GM12878 (cell line): ENCODE data around the gene ADSS1. TPM values are rescaled to one million over a fixed set of nuclear protein-coding genes. Genes with fewer than 3 reads are reported as not detected.
A peak's percentile ranks its signal among the peaks of the same experiment; 100 is the strongest.

ENCODE experiments used
- ATAC-seq: fragments of 200-7000 bp; cut with Tn5 transposase; 3 replicates; pipeline ENCODE4 v1.9.1; 2020; ENCODE audit warnings: mild to moderate bottlenecking, moderate library complexity
- BruUV-seq: library from RNA; stranded (reverse); fragments of 400-500 nt; replicated peaks from 2 replicates; lab custom pipeline; 2021; lab: Mats Ljungman, UMichigan
- CTCF ChIA-PET: fragments of 300-600 bp; sonication (Branson Sonifier 250); formaldehyde crosslinking; extraction: SDS; loops from one replicate; lab custom pipeline; 2021; ENCODE audit warnings: inconsistent platforms; lab: Yijun Ruan, JAX
- POLR2A ChIA-PET: fragments of 350-600 bp; formaldehyde crosslinking; extraction: SDS; loops from one replicate; lab custom pipeline; 2021; ENCODE audit warnings: inconsistent platforms; lab: Charles Lee
- RAD21 ChIA-PET: fragments of 300-600 bp; sonication (Branson Sonifier 250); formaldehyde crosslinking; loops from one replicate; lab custom pipeline; 2023; ENCODE audit warnings: antibody characterized with exemption; ENCODE audit not compliant: unreplicated experiment; lab: Charles Lee
- SMC1A ChIA-PET: fragments of 300-600 bp; sonication (Branson Sonifier 250); formaldehyde crosslinking; loops from one replicate; lab custom pipeline; 2023; ENCODE audit not compliant: unreplicated experiment, uncharacterized antibody; lab: Charles Lee
- DNase-seq: peaks from one replicate; pipeline ENCODE4 v3.0.0-alpha.2; 2011; ENCODE audit warnings: low read depth, low spot score
- FAIRE-seq: peaks from 3 replicates; lab custom pipeline; 2011; peaks lifted over from hg19 to GRCh38; lab: Jason Lieb, UNC
- H2AFZ ChIP-seq: 2 replicates; pipeline ENCODE4 v1.6.0; 2011; ENCODE audit warnings: low read depth, low read length, control low read depth; ENCODE audit not compliant: control insufficient read depth
- H3K27ac ChIP-seq: 2 replicates; pipeline ENCODE4 v1.5.1; 2011; ENCODE audit warnings: control low read depth; ENCODE audit not compliant: control insufficient read depth, insufficient read depth
- H3K27me3 ChIP-seq, 2 experiments: replicated peaks in 1 of 2; 2 replicates each; pipeline versions ENCODE4 v1.6.0 to v1.6.1; 2011; ENCODE audit warnings: low read length in 1 of 2; ENCODE audit not compliant: control insufficient read depth in 2 of 2, insufficient read depth in 2 of 2
- H3K36me3 ChIP-seq, 2 experiments: 2 replicates each; pipeline ENCODE4 v1.5.1; 2011; ENCODE audit warnings: low read length in 1 of 2; ENCODE audit not compliant: control insufficient read depth in 2 of 2, insufficient read depth in 2 of 2
- H3K4me1 ChIP-seq: 2 replicates; pipeline ENCODE4 v1.6.1; 2011; ENCODE audit warnings: mild to moderate bottlenecking, low read length, moderate library complexity, mixed read lengths; ENCODE audit not compliant: control insufficient read depth, insufficient read depth
- H3K4me2 ChIP-seq: 2 replicates; pipeline ENCODE4 v1.6.0; 2011; ENCODE audit warnings: control low read depth; ENCODE audit not compliant: control insufficient read depth, insufficient read depth
- H3K4me3 ChIP-seq: fragments of 200-600 bp; sonication (generic); 2 replicates; pipeline ENCODE4 v1.5.1; 2016
- H3K79me2 ChIP-seq: 2 replicates; pipeline ENCODE4 v1.6.0; 2011; ENCODE audit warnings: low read length; ENCODE audit not compliant: control insufficient read depth, insufficient read depth
- H3K9ac ChIP-seq: 2 replicates; pipeline ENCODE4 v1.8.0; 2011; ENCODE audit warnings: low read length, control low read depth, mixed read lengths; ENCODE audit not compliant: control insufficient read depth, insufficient read depth
- H3K9me3 ChIP-seq: replicated peaks from 3 replicates; pipeline ENCODE4 v1.5.1; 2011; ENCODE audit warnings: mild to moderate bottlenecking, low read length; ENCODE audit not compliant: control insufficient read depth, insufficient read depth
- H4K20me1 ChIP-seq: 2 replicates; pipeline ENCODE4 v1.6.0; 2011; ENCODE audit not compliant: control insufficient read depth, insufficient read depth
- ATF2 ChIP-seq: IDR thresholded peaks from 2 replicates; pipeline ENCODE4 v1.6.1; 2012; ENCODE audit warnings: low read length, inconsistent platforms
- CBX5 ChIP-seq: sonication (generic); IDR thresholded peaks from 2 replicates; pipeline ENCODE4 v1.6.1; 2016; ENCODE audit warnings: low read depth, moderate library complexity, mild to moderate bottlenecking, inconsistent platforms
- MEF2A ChIP-seq: IDR thresholded peaks from 2 replicates; pipeline ENCODE4 v1.6.1; 2011; ENCODE audit warnings: low read depth, mild to moderate bottlenecking, low read length, moderate library complexity; ENCODE audit not compliant: insufficient read depth
- RELA ChIP-seq: fragments of 450-650 bp; IDR thresholded peaks from 2 replicates; pipeline ENCODE4 v1.8.0; 2014; ENCODE audit warnings: borderline replicate concordance; ENCODE audit not compliant: partially characterized antibody
- SMARCA5 ChIP-seq: fragments of 450-650 bp; IDR thresholded peaks from 2 replicates; pipeline ENCODE4 v1.6.1; 2017; ENCODE audit warnings: mild to moderate bottlenecking
- STAT3 ChIP-seq: IDR thresholded peaks from 2 replicates; pipeline ENCODE4 v1.6.1; 2011; ENCODE audit warnings: low read depth, low read length, improper control_type of control experiment
- SUZ12 ChIP-seq: fragments of 200-600 bp; sonication (generic); IDR thresholded peaks from one replicate; pipeline ENCODE4 v1.6.1; 2018; ENCODE audit warnings: antibody characterized with exemption, mild to moderate bottlenecking; ENCODE audit not compliant: unreplicated experiment
- ZNF217 ChIP-seq: fragments of 450-650 bp; IDR thresholded peaks from 2 replicates; pipeline ENCODE4 v1.6.1; 2017; ENCODE audit warnings: antibody characterized with exemption, mild to moderate bottlenecking
- WGBS: methylation state at CpG from one replicate; pipeline ENCODE4 v1.1.6; 2016; ENCODE audit warnings: low lambda C conversion rate; ENCODE audit not compliant: insufficient replicate concordance, insufficient coverage; ENCODE audit errors: missing lambda C conversion rate; 5-methylcytosine and 5-hydroxymethylcytosine counted together
- in situ Hi-C: fragments of 300-500 bp; cut with MboI; formaldehyde crosslinking; loops from 9 replicates; pipeline ENCODE4 v1.14.3; 2018; ENCODE audit warnings: mixed read lengths
- intact Hi-C: fragments of 100-400 bp; cut with micrococcal nuclease; formaldehyde crosslinking; loops from one replicate; pipeline ENCODE4 v1.14.2; 2022; ENCODE audit not compliant: unreplicated experiment
- polyA plus RNA-seq, 11 experiments: library from polyadenylated mRNA; depleted of rRNA in 4 of 11; unstranded in 6 of 11; stranded (reverse) in 5 of 11; fragments of >200 nt; fragmentation: Nextera tagmentation in 4 of 11; fragmentation: Illumina TruSeq in 1 of 11; extraction: Ambion mirVana in 4 of 11; extraction: Trizol in 1 of 11; gene quantifications; 1 replicate in 1 of 11; 2 replicates in 10 of 11; pipeline versions ENCODE4 v1.2.1 to v1.2.3, GENCODE V29; 2011 to 2016; ENCODE audit warnings: inconsistent platforms in 2 of 11, missing spikeins in 2 of 11, low read depth in 1 of 11
- total RNA-seq, 4 experiments: library from RNA; depleted of rRNA in 3 of 4; stranded (reverse); fragments of >200 nt in 3 of 4; fragmentation: Illumina TruSeq in 1 of 4; extraction: Trizol in 1 of 4; gene quantifications; 2 replicates each; pipeline versions ENCODE4 v1.2.1 to v1.2.3, GENCODE V29; 2013 to 2021

ADSS1 gene
- total and polyA plus RNA-seq, 10 of the 15 experiments (the other 5 are each of a cell fraction or from before 2014, with no cell fraction given) = 0.11 to 0.45 (median 0.28) TPM; not detected in 5

GRCh38 chr14:104769324-104770071, 45.5 kb downstream of the ADSS1 start:
- no peaks in the 10 kb centered on the region; the same call in 1 of the 2 replicates for H3K4me1 ChIP-seq
- H3K36me3 ChIP-seq = peaks cover 5 to 14% of the 10 kb centered on the region in 2 experiments; a peak in 3 of 4 replicates
- ChIA-PET POLR2A (interaction anchor here (1.5 kb wide), 1 partner anchor 57 kb away, joined by 5 read pairs; no protein-coding TSS in a partner anchor), SMC1A (interaction anchor here (1.1 to 1.5 kb wide), 2 partner anchors 42 to 56 kb away, joined by 3 to 6 read pairs; no protein-coding TSS in a partner anchor), RAD21 (interaction anchor here (1.7 to 3.5 kb wide), 2 partner anchors 17 to 57 kb away, joined by 8 to 33 read pairs; partner anchors contain the start of gene SIVA1), CTCF (interaction anchor here (0.6 to 3.0 kb wide), 6 partner anchors 17 to 79 kb away, joined by 3 to 48 read pairs (median 10); partner anchors contain the start of gene SIVA1)
- H4K20me1 ChIP-seq = no peaks in the 10 kb centered on the region
- in situ Hi-C loops (loop anchor here (5.0 kb wide), 1 partner anchor 53 kb away; no protein-coding TSS in a partner anchor), intact Hi-C loops (no loop called here)
- TSS peak; percentile 82 for BruUV-seq
- no peak for DNase-seq
- no peaks in the 10 kb centered on the region for H3K27me3 ChIP-seq
- H3K9me3 ChIP-seq = no peaks in the 10 kb centered on the region; the same call in 2 of the 3 replicates
- H3K27ac ChIP-seq = no peak overlapping the region
- H3K4me2 ChIP-seq = no peak overlapping the region
- no peak overlapping the region for H2AFZ ChIP-seq
- TF ChIP-seq MEF2A (no peak), ZNF217 (no peak), ATF2 (no peak), RELA (no peak), STAT3 (no peak), SUZ12 (no peak), CBX5 (no peak), SMARCA5 (no peak)
- H3K79me2 ChIP-seq = no peaks in the 10 kb centered on the region
- no peak for FAIRE-seq
- no peak overlapping the region for H3K4me3 ChIP-seq
- no peak for ATAC-seq
- 89% methylated on average over 18 of the region's 18 CpGs for WGBS
- H3K9ac ChIP-seq = no peak overlapping the region
